Heart left ventricle (tissue), 16 donors: Measurements from ENCODE around the gene RNF149. TPM values are rescaled to one million over a fixed set of nuclear protein-coding genes. Genes with fewer than 3 reads are reported as not detected.

Experiments used
- ATAC-seq, 4 donors: fragments of 200-7000 bp; cut with Tn5 transposase; one replicate each; pipeline ENCODE4 v1.9.1; 2020 to 2022; ENCODE audit warnings: moderate library complexity in 4 of 4, mild to moderate bottlenecking in 3 of 4, moderate number of reproducible peaks in 1 of 4
- DNase-seq, 5 donors: peaks; one replicate each; pipeline ENCODE4 v3.0.0-alpha.2; 2020
- H3K27ac ChIP-seq, 12 donors: fragments of 200-600 bp; sonication (generic) in 4 of 12; one replicate each; pipeline versions ENCODE4 v1.5.0 to v1.8.0; 2016 to 2022; ENCODE audit warnings: mild to moderate bottlenecking in 2 of 12
- H3K27me3 ChIP-seq, 9 donors: fragments of 200-600 bp; sonication (generic) in 2 of 9; one replicate each; pipeline versions ENCODE4 v1.5.1 to v1.8.0; 2016 to 2022; ENCODE audit warnings: mild to moderate bottlenecking in 3 of 9
- H3K36me3 ChIP-seq, 9 donors: fragments of 200-600 bp; sonication (generic) in 2 of 9; one replicate each; pipeline versions ENCODE4 v1.5.0 to v1.8.0; 2018 to 2022; ENCODE audit warnings: mild to moderate bottlenecking in 2 of 9
- H3K4me1 ChIP-seq, 12 donors: fragments of 200-600 bp; sonication (generic) in 4 of 12; one replicate each; pipeline versions ENCODE4 v1.5.0 to v1.8.0; 2016 to 2022; ENCODE audit warnings: mild to moderate bottlenecking in 3 of 12
- H3K4me3 ChIP-seq, 12 donors: fragments of 200-600 bp; sonication (generic) in 4 of 12; one replicate each; pipeline versions ENCODE4 v1.5.0 to v1.8.0; 2017 to 2022; ENCODE audit warnings: mild to moderate bottlenecking in 9 of 12, moderate library complexity in 4 of 12
- H3K9me3 ChIP-seq, 12 donors: fragments of 200-600 bp; sonication (generic) in 4 of 12; one replicate each; pipeline versions ENCODE4 v1.5.0 to v1.8.0; 2016 to 2022; ENCODE audit warnings: mild to moderate bottlenecking in 1 of 12
- POLR2A ChIP-seq, 2 donors: fragments of 450-650 bp; IDR thresholded peaks; one replicate each; pipeline ENCODE4 v1.6.1; 2017; ENCODE audit warnings: antibody characterized with exemption in 2 of 2, mild to moderate bottlenecking in 2 of 2, moderate library complexity in 2 of 2
- WGBS, 4 donors: extraction: QIAGEN DNeasy Blood & Tissue Kit in 2 of 4; methylation state at CpG; one replicate each; pipeline versions ENCODE4 v1.1.5 to v1.1.7; 2013 to 2018; 5-methylcytosine and 5-hydroxymethylcytosine counted together
- intact Hi-C, 10 donors: fragments of 100-400 bp; cut with DNase I; formaldehyde crosslinking; loops; one replicate each; pipeline versions ENCODE4 v1.11.1 to v1.14.2; 2022
- polyA plus RNA-seq, 2 donors: library from polyadenylated mRNA; stranded (reverse); fragments of 200-250 nt; gene quantifications; one replicate each; pipeline ENCODE4 v1.2.3, GENCODE V29; 2013
- total RNA-seq, 9 donors: library from RNA; depleted of rRNA in 2 of 9; stranded (reverse); fragments of >200 nt in 2 of 9; fragmentation: NEBNext Ultra II Directional in 3 of 9; extraction: Animal tissue kit (Norgen Biotek cat#: 25700) in 3 of 9; gene quantifications; one replicate each; pipeline versions ENCODE4 v1.1.0 to v1.2.4, GENCODE V29; 2016 to 2023
- TF ChIP-seq, protein P1 (sequence below), 12 donors: fragments of 200-600 bp; sonication (generic) in 4 of 12; IDR thresholded peaks; one replicate each; pipeline versions ENCODE4 v1.5.0 to v1.8.0; 2018 to 2022; ENCODE audit warnings: antibody characterized with exemption in 12 of 12, mild to moderate bottlenecking in 5 of 12
- donor health status: ischemic (EF 13 %, LVEDD 7.1; RV severe dilation, severe dysfunction).
- donor health status: healthy with polysubstance abuse.
- donor health status: DM: no; HTN: yes; CAD: no.
- donor health status: DM: no; HTN: no; CAD: no.
- donor health status: ischemic (EF 25% LVEDD 6.9; RV normal size, moderate dysfunction).
- donor health status: ischemic (EF 25% LVEDD 5.7; RV mildly dilated, moderate dysfunction).
- donor health status: healthy.
- donor health status: DM: yes; HTN: yes; CAD: no.
- donor health status: ischemic (EF 35%, LVEDD 5.7; RV mildly dilated, moderate dysfunction).
- donor health status: nonischemic (EF 11% LVEDD 7.7; RV severe dilation, severe dysfunction).
- donor health status: DM: yes; HTN: yes; CAD: no.
- donor health status: PGD.
- donor health status: ischemic (EF 29% LVEDD 5.4; RV normal size, mild dysfunction).
- donor health status: nonischemic (EF 23%, LVEDD 6.1; RV moderate dilation, normal function).

The RNF149 gene
- total and polyA plus RNA-seq, 11 donors = 10.9 to 46.1 (median 15.8) TPM

GRCh38 chr2:101265893-101266499, 42.5 kb downstream of the RNF149 start:
- Histone ChIP-seq H3K27me3 (no peaks in the 10 kb centered on the region), H3K4me1 (peaks cover 0 to 38% (median 14%) of the 10 kb centered on the region in 12 donors), H3K4me3 (no peak overlapping the region), H3K9me3 (no peaks in the 10 kb centered on the region), H3K36me3 (peaks cover 0 to 98% (median 92%) of the 10 kb centered on the region in 9 donors), H3K27ac (peak overlapping the region in 10 of 12 donors; percentile 3 to 62 (median 44))
- 51 to 60% (median 55%) methylated on average over 11 of the region's 11 CpGs for WGBS, 4 donors
- peak; percentile 53 to 68 (median 62) for ATAC-seq
- DNase-seq = peak in 1 of 5 donors; percentile 29
- no peak for TF ChIP-seq POLR2A (IDR thresholded peaks at IDR 0.05)
- TF ChIP-seq, protein P1, sequence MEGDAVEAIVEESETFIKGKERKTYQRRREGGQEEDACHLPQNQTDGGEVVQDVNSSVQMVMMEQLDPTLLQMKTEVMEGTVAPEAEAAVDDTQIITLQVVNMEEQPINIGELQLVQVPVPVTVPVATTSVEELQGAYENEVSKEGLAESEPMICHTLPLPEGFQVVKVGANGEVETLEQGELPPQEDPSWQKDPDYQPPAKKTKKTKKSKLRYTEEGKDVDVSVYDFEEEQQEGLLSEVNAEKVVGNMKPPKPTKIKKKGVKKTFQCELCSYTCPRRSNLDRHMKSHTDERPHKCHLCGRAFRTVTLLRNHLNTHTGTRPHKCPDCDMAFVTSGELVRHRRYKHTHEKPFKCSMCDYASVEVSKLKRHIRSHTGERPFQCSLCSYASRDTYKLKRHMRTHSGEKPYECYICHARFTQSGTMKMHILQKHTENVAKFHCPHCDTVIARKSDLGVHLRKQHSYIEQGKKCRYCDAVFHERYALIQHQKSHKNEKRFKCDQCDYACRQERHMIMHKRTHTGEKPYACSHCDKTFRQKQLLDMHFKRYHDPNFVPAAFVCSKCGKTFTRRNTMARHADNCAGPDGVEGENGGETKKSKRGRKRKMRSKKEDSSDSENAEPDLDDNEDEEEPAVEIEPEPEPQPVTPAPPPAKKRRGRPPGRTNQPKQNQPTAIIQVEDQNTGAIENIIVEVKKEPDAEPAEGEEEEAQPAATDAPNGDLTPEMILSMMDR (IDR thresholded peaks at IDR 0.05) = no peak
- intact Hi-C loops = loop anchor here in 1 of 10 donors (5.0 kb wide), 1 partner anchor 41 kb away; the partner anchor contains the start of gene RNF149

DNA sequence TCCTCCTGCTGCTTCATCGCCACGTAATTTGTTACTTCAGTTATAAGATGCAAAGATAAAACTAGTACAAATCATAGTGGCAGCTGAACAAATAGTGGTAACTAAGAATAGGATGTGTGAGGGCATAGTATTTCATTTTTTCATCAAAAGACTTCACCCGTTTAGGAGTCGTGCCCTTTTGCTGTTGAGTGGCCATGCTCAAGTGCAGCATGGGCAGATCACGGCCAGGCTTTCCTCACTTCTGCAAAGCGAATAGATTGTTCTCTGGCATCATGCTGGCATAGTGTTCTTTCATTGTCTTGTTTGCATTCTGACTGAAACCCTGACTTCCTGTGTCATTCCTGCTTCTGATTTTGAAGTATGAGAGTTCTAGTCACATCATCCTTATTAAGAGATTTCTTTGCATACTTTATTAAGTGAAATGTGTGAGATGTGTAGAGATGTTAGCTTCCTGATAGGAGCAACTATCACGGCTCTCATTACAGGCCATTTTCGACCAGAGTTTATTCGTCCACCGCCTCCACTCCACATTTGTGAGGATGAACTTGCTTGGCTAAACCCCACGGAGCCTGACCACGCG, 44.1 kb downstream of the RNF149 start:
- WGBS, 4 donors = 60 to 73% (median 64%) methylated on average over 13 of the region's 13 CpGs
- ATAC-seq (peak; percentile 16 to 62 (median 44)), DNase-seq (peak in 2 of 5 donors; percentile 40 to 42)
- no peak overlapping the region for H3K4me3 ChIP-seq
- peak overlapping the region in 10 of 12 donors; percentile 2 to 62 (median 40) for H3K27ac ChIP-seq
- intact Hi-C loops = no loop called here
- peaks cover 0 to 97% (median 83%) of the 10 kb centered on the region in 9 donors for H3K36me3 ChIP-seq
- H3K27me3 ChIP-seq = no peaks in the 10 kb centered on the region
- no peak for TF ChIP-seq POLR2A (IDR thresholded peaks at IDR 0.05)
- TF ChIP-seq, protein P1 (IDR thresholded peaks at IDR 0.05) = no peak
- H3K9me3 ChIP-seq = no peaks in the 10 kb centered on the region
- peaks cover 0 to 47% (median 14%) of the 10 kb centered on the region in 12 donors for H3K4me1 ChIP-seq

DNA sequence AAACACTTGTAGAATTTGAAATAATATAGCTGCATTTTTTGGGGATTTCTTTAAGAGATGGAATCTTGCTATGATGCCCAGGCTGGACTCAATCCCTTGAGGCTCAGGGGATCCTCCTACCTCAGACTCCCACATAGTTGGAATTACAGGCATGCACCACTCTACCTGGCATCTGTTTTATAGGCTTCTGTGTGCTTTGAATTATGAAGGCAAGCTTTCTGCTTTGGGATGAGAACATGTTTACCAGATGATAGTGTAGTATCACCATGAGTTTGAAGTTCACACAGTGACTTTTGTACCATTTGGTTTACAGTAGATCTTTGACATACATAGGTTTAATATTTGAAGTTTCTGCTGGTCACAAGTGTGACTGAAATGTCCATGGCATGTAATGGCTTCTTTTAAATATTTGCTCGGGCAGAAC, 45.1 kb downstream of the RNF149 start:
- Histone ChIP-seq H3K4me3 (no peak overlapping the region), H3K4me1 (peaks cover 0 to 47% (median 14%) of the 10 kb centered on the region in 12 donors), H3K27me3 (no peaks in the 10 kb centered on the region), H3K36me3 (peaks cover 0 to 97% (median 83%) of the 10 kb centered on the region in 9 donors), H3K27ac (peak overlapping the region in 5 of 12 donors; percentile 2 to 61 (median 34)), H3K9me3 (no peaks in the 10 kb centered on the region)
- ATAC-seq (no peak), DNase-seq (no peak)
- 60 to 94% (median 74%) methylated on average over 1 of the region's 1 CpG for WGBS, 4 donors
- TF ChIP-seq POLR2A (IDR thresholded peaks at IDR 0.05) = no peak
- TF ChIP-seq, protein P1 (IDR thresholded peaks at IDR 0.05) = no peak
- intact Hi-C loops = no loop called here

DNA sequence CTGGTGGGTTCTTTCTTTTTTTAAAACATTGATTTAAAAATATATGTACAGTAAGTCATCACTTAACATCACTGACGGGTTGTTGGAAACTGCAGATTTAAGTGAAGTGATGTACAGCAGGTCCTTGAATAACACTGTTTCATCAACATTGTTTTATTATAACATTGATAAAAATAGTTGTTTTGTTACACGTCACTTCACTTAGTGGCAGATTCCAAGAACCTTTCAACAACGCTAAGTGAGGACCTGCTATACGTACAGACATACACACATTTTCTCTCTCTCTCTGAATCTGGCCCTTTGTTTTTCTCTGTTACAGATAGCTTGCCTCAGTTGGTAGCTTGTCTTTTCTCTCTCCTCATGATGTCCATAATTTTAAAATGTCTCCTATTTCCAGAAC, 46.4 kb downstream of the RNF149 start:
- peak; percentile 39 to 63 (median 52) for ATAC-seq
- no peak for DNase-seq
- Histone ChIP-seq H3K27ac (peak overlapping the region in 11 of 12 donors; percentile 5 to 69 (median 35)), H3K27me3 (no peaks in the 10 kb centered on the region), H3K4me1 (peaks cover 0 to 45% (median 14%) of the 10 kb centered on the region in 12 donors), H3K9me3 (no peaks in the 10 kb centered on the region), H3K4me3 (no peak overlapping the region), H3K36me3 (peaks cover 0 to 94% (median 80%) of the 10 kb centered on the region in 9 donors)
- 51 to 62% (median 58%) methylated on average over 4 of the region's 4 CpGs for WGBS, 4 donors
- intact Hi-C loops = no loop called here
- TF ChIP-seq, protein P1 (IDR thresholded peaks at IDR 0.05) = no peak
- no peak for TF ChIP-seq POLR2A (IDR thresholded peaks at IDR 0.05)
